GM18519 (cell line): ENCODE data around the gene CCHCR1.

ENCODE experiments used
- ATAC-seq: cut with Tn5 transposase; IDR thresholded peaks from one replicate; pipeline ENCODE4 v1.9.1; 2021; ENCODE audit warnings: mild to moderate bottlenecking, moderate library complexity; ENCODE audit not compliant: unreplicated experiment, low FRiP score

CCHCR1 gene

GRCh38 chr6:31113861-31114540 lies 43.6 kb downstream of the CCHCR1 start:
- no peak for ATAC-seq

- ATAC-seq = no peak
These were observed 45.1 kb downstream of the CCHCR1 start, which contains the start of gene C6orf15 for GRCh38 chr6:31112478-31112877. TSS of gene C6orf15 (minus strand) at chr6:31112575. CDS start at chr6:31112555, 20 bp downstream.

GRCh38 chr6:31111712-31112111 lies 45.9 kb downstream of the CCHCR1 start:
- no peak for ATAC-seq

- ATAC-seq = no peak
These were observed 46.6 kb downstream of the CCHCR1 start for GRCh38 chr6:31110825-31111582.

- no peak for ATAC-seq
These were observed 50.5 kb downstream of the CCHCR1 start for GRCh38 chr6:31107052-31107451.

GRCh38 chr6:31103136-31103535 lies 54.5 kb downstream of the CCHCR1 start:
- no peak for ATAC-seq

- ATAC-seq = no peak
These were observed 59.1 kb downstream of the CCHCR1 start for GRCh38 chr6:31098449-31098938.

- ATAC-seq = no peak
These were observed 60.9 kb downstream of the CCHCR1 start for GRCh38 chr6:31096656-31097055.

GRCh38 chr6:31096215-31096614 lies 61.4 kb downstream of the CCHCR1 start:
- ATAC-seq = no peak

- no peak for ATAC-seq
These were observed 63.2 kb downstream of the CCHCR1 start for GRCh38 chr6:31094389-31094881.

GRCh38 chr6:31092769-31093505 lies 64.7 kb downstream of the CCHCR1 start:
- no peak for ATAC-seq
